Osteocyte (in vitro differentiated cells): ENCODE data around the gene ZNF609. TPM values are rescaled to one million over a fixed set of nuclear protein-coding genes. Genes with fewer than 3 reads are reported as not detected.
A peak's percentile ranks its signal among the peaks of the same experiment; 100 is the strongest.
"Not testable (repeated sequence)": the region's sequence is repeated elsewhere in the genome, so short reads cannot be mapped to it uniquely, and the experiment has no call there.

Source experiments
- DNase-seq: peaks from one replicate; pipeline ENCODE4 v3.0.0; 2021; ENCODE audit warnings: mixed read lengths; ENCODE audit not compliant: unreplicated experiment; ENCODE audit errors: extremely low spot score
- H3K27ac Mint-ChIP-seq: one replicate; pipeline ENCODE4 v1.8.0; 2021; ENCODE audit warnings: mild to moderate bottlenecking, mixed read lengths; ENCODE audit not compliant: unreplicated experiment
- H3K27me3 Mint-ChIP-seq: one replicate; pipeline ENCODE4 v1.8.0; 2021; ENCODE audit warnings: mixed read lengths; ENCODE audit not compliant: unreplicated experiment
- H3K36me3 Mint-ChIP-seq: one replicate; pipeline ENCODE4 v1.8.0; 2021; ENCODE audit warnings: mixed read lengths; ENCODE audit not compliant: unreplicated experiment
- H3K4me1 Mint-ChIP-seq: one replicate; pipeline ENCODE4 v1.8.0; 2021; ENCODE audit warnings: mixed read lengths; ENCODE audit not compliant: unreplicated experiment
- H3K4me3 Mint-ChIP-seq: one replicate; pipeline ENCODE4 v1.8.0; 2021; ENCODE audit warnings: mild to moderate bottlenecking, moderate library complexity, mixed read lengths; ENCODE audit not compliant: unreplicated experiment
- H3K9me3 Mint-ChIP-seq: one replicate; pipeline ENCODE4 v1.8.0; 2021; ENCODE audit warnings: mixed read lengths; ENCODE audit not compliant: unreplicated experiment
- CTCF ChIP-seq: fragments of 200-600 bp; sonication (generic); IDR thresholded peaks from 2 replicates; pipeline ENCODE4 v1.5.0; 2021; ENCODE audit warnings: antibody characterized with exemption, mild to moderate bottlenecking, moderate library complexity
- total RNA-seq: library from RNA; stranded (reverse); gene quantifications from 2 replicates; pipeline ENCODE4 v1.2.1, GENCODE V29; 2021

The ZNF609 gene
- total RNA-seq, 1 donor from 2014 or later: 31.7 TPM

DNA sequence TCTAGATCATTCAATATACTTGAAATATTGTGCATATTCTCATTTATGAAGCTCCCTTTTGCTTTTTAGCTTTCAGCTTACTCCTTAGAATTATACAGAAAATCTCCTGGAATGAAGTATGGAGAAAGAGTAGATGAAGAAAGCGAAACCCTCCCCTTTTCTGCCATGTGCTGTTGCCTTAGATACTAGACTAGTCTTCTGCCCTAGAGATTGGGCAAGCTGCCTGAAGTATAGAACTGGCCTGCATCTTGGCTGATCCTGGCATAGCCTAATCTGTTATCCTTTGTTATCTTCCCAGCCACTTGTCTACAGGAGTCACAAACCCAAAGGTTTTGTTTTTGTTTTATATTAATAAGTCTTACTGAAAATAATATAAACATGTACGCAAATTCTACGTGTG, 176.2 kb downstream of the ZNF609 start:
- no peaks in the 10 kb centered on the region for H3K27me3 Mint-ChIP-seq
- DNase-seq: no peak
- peaks cover 20% of the 10 kb centered on the region for H3K36me3 Mint-ChIP-seq
- no peak overlapping the region for H3K27ac Mint-ChIP-seq
- no peak overlapping the region for H3K4me3 Mint-ChIP-seq
- peaks cover 34% of the 10 kb centered on the region for H3K4me1 Mint-ChIP-seq
- peaks cover 6% of the 10 kb centered on the region for H3K9me3 Mint-ChIP-seq
- no peak for TF ChIP-seq CTCF

- no peaks in the 10 kb centered on the region for H3K27me3 Mint-ChIP-seq
- no peak for DNase-seq
- H3K4me1 Mint-ChIP-seq: peaks cover 34% of the 10 kb centered on the region
- H3K36me3 Mint-ChIP-seq: peaks cover 20% of the 10 kb centered on the region
- H3K4me3 Mint-ChIP-seq: no peak overlapping the region
- no peak for TF ChIP-seq CTCF
- H3K9me3 Mint-ChIP-seq: peaks cover 6% of the 10 kb centered on the region
- no peak overlapping the region for H3K27ac Mint-ChIP-seq
Observed at GRCh38 chr15:64637412-64637811, 177.0 kb downstream of the ZNF609 start.

DNA sequence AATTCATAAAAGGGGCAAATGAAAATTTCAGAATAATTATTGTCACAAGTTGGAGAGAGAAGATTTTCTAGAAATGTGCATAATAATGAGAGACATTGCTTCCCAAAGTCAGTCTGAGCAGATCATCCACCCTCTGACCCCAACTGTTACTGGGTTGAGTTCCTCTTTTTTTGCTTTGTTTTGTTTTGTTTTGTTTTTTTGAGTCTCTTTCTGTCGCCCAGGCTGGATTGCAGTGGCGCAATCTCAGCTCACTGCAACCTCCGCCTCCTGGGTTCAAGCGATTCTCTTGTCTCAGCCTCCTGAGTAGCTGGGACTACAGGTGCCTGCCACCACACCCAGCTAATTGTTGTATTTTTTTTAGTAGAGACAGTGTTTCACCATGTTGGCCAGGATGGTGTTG, 179.4 kb downstream of the ZNF609 start:
- not testable (repeated sequence) for H3K27ac Mint-ChIP-seq, H3K27me3 Mint-ChIP-seq, H3K9me3 Mint-ChIP-seq, DNase-seq, H3K4me3 Mint-ChIP-seq
- peaks cover 28% of the 10 kb centered on the region for H3K4me1 Mint-ChIP-seq
- peaks cover 20% of the 10 kb centered on the region for H3K36me3 Mint-ChIP-seq

DNA sequence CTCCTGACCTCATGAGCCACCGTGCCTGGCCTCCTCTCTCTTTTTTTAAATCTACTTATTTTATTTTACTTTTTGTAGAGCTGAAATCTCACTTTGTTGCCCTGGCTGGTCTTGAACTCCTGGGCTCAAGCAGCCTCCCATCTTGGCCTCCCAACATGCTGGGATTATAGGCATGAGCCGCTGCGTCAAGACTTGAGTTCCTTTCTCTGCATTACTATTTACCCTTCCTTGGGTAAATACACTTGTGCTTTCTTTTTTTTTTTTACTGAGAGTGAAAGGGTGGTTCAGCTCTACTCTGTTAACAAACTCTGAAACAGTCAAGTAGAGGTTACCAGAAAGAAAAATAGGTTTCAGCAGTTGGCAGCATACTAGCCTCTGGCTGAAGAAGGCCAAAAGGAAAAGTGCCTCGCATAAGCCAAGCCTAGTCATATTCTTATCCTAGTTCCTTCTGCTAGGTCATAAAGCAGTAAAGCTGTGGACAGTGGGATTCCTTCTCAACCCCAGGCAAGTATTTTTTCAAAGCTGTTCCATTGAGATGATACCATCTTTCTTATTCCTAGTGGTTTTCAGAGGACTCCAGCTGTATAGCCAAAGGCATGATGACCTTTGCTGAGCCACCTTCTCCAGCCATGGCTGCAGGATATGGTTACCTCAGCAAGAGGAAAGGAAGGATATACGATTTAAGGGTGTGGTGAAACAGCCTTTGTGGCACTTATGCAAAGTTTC, 179.9 kb downstream of the ZNF609 start:
- peaks cover 24% of the 10 kb centered on the region for H3K4me1 Mint-ChIP-seq
- peak overlapping the region; percentile 34 for H3K27ac Mint-ChIP-seq
- H3K9me3 Mint-ChIP-seq: peaks cover 6% of the 10 kb centered on the region
- no peak overlapping the region for H3K4me3 Mint-ChIP-seq
- no peaks in the 10 kb centered on the region for H3K27me3 Mint-ChIP-seq
- no peak for DNase-seq
- H3K36me3 Mint-ChIP-seq: peaks cover 20% of the 10 kb centered on the region
- no peak for TF ChIP-seq CTCF

- TF ChIP-seq CTCF: no peak
- no peak for DNase-seq
- H3K27me3 Mint-ChIP-seq: no peaks in the 10 kb centered on the region
- H3K9me3 Mint-ChIP-seq: peaks cover 3% of the 10 kb centered on the region
- H3K4me3 Mint-ChIP-seq: no peak overlapping the region
- no peak overlapping the region for H3K27ac Mint-ChIP-seq
- peaks cover 19% of the 10 kb centered on the region for H3K4me1 Mint-ChIP-seq
- H3K36me3 Mint-ChIP-seq: peaks cover 7% of the 10 kb centered on the region
Observed at GRCh38 chr15:64642875-64643274, 182.5 kb downstream of the ZNF609 start.
